NCI-H345 treated with DMSO at 0.1 percent for 48 hours (cell line): ENCODE results near the gene AVPR1B.
"Not testable (repeated sequence)": the region's sequence is repeated elsewhere in the genome, so short reads cannot be mapped to it uniquely, and the experiment has no call there.

Source experiments
- DNase-seq: peaks from one replicate; lab custom pipeline; 2025; ENCODE audit not compliant: unreplicated experiment; lab: John Stamatoyannopoulos, UW

AVPR1B gene

DNA sequence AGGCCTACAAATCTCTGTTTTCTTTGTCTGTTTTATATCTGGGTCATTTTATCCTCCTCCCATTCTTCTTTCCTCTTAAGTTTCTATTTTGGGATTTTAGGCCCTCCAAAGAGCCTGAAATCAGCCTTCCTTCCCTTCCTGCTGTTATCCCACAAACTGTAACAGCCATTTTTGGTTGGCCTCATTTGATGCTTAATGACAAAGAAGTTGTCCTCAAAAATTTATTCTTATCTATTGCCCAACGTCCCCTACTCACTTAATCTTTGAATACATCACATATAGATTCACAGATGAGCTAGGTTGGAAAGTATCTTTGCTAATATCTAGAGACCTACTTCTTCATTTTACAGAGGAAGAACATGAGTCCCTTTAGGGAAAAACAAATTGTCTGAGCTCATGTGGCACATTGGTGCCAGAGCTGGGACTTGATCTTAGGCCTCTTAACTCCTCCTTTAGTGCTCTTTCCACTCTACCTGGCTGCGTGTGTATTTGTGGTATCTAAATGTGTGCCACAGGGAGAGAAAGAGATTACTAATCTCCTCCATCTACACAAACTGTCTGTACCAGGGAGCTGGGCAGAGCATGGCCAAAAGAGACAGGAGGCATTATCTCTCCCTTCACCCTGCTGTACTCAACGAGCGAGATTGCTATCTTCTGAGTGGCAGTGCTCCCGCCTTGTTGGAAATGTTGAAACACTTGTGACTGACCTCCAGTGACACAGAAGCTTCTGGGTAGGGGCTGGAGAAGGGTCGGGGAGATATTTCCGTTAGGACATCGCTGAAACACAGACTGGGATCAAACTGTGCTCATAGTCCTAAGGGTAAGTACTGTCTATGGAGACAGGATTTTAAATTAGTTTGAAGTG, 34.1 kb downstream of the AVPR1B start:
- DNase-seq: no peak

DNA sequence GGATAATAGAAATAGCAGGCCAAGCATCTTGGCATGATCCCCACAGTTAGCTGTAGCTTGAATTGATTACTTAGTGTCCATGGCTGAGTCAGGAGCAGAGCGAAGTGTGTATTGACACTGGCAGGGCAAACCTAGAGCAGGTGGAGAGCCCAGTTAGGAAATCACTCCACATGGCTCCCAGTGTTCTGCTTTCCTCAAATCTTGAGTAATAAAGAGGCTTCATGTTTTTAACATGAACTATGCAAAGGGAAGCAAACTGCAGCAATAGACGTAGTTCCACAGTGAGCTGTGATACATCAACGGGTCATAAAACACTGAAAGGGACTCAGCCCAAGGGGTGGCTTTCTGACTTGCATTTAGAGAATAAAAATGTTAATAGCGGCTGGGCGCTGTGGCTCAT, 35.3 kb downstream of the AVPR1B start:
- no peak for DNase-seq

DNA sequence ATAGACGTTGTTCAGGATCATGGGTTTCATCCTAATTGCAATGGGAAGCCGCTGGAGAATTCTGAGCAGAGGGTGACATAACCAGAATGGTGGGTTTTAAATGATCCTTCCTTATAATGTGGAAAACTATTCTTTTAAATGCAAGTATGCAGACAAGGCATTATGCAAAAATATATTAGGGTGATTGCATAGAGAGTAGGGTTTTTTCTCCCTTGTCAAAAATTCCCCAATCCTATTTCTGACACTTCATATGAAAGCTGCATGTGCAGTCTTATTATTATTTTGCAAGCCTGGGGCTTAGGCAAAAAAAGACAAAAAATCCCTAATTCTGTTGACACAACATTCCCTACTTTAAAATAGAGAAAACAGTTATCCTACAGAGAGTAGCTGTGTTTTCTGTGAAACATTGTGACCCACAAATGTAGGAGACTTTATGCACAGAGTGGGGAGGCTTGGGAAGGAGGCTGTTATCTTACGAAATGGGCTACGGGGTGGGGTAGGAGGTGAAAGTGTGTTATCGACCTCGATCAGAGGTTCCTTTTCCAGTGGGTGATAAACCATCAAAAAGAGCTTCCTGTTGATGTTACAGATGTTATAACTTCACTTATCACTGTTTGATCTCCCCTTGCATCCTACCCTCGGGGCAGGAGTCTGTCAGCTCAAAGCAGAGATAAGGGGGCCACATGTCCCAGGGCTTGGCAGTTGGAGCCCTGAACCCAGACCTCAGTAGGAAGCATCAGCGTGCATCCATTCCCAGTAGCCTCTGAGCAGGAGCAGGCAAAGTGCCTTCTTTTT, 37.0 kb downstream of the AVPR1B start:
- DNase-seq: no peak

DNA sequence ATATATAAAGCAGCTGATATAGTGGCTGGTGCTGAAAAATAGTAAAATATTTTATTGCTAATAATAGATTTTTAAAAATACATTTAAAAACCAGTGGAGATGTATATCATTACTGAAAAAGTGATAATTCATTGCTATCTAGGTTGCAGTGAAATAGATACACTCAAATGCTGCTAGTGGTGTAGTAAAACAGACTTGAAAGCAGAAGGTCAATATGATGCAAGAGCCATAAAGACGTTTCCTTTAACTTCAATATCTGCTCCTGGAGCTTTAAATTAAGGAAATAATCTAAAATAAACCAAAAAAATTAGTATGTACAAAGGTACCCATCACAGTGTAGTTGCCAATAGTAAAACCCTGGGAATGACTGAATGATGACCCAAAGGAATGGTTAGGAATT, 38.1 kb downstream of the AVPR1B start:
- no peak for DNase-seq

DNA sequence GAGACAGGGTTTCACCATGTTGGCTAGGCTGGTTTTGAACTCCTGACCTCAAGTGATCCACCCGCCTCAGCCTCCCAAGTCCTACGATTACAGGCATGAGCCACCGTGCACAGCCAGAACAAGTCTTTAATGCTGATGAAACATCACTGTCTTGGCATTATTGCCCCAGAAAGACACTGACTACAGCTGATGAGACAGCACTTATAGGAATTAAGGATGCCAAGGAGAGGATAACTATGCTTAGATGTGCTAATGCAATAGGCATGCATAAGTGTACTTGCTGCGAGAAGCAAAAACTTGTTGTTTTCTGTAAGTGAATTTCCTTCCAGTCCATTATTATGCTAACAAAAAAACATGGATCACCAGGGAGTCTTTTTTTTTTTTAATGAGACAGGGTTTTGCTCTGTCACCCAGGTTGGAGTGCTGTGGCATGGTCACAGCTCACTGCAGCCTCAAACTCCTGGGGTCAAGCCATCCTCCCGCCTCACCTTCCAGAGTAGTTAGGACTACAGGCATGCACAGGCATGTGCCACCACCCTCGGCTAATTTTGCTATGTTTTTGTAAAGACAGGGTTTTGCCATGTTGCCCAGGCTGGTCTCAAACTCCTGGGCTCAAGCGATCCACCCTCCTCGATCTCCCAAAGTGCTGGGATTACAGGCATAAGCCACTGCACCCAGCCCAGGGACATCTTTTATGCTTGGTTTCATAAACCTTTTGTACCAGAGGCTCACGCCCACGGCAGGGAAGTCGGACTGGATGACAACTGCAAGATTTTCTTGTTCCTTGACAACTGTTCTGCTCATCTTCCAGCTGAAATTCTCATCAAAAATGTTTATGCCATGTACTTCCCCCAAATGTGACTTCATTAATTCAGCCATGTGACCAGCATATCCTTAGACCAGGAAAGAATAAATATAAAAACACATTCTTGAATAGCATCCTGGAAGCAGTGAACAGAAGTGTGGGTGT, 41.1 kb downstream of the AVPR1B start:
- no peak for DNase-seq

DNA sequence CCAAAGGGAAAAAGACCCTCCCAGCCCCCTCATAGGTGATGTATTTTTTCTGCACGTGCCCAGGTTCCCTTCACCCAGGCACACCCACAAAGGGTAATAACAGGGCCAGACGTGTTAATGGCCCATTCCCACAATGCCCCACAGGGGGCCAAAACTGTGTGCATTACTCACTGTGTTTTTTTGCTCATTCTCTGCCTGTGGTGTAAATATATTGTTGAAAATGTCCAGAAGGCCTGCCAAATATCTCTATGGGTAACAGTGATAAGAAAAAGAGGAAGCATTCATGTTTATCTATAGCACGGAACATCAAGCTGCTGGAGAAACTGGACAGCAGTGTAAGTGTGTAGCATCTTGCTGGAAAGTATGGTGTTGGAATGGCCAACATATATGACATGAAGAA, 42.3 kb downstream of the AVPR1B start:
- DNase-seq: no peak

DNA sequence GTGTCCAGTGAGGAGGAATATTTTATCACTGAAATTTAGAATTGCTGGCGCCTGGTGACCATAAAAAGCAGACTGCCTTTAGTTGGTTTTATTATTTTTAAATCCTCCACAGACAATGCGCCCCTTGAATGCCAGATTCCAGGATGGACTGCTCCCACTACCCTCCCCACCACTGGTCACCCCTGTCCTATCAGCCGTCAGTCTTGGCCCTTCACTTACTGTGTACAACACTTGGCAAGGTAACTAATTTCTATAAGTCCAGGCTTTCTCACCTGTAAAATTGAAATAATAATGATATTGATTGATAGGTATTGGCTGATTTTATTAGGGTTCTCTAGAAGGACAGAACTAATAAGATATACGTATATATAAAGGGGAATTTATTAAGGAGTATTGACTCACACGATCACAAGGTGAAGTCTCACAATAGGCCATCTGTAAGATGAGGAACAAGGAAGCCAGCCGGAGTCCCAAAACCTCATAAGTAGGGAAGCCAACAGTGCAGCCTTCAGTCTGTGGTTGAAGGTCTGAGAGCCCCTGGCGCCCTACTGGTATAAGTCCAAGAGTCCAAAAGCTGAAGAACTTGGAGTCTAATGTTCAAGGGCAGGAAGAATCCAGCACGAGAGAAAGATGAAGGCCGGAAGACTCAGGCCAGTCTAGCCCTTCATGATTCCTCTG, 46.4 kb downstream of the AVPR1B start:
- no peak for DNase-seq

DNA sequence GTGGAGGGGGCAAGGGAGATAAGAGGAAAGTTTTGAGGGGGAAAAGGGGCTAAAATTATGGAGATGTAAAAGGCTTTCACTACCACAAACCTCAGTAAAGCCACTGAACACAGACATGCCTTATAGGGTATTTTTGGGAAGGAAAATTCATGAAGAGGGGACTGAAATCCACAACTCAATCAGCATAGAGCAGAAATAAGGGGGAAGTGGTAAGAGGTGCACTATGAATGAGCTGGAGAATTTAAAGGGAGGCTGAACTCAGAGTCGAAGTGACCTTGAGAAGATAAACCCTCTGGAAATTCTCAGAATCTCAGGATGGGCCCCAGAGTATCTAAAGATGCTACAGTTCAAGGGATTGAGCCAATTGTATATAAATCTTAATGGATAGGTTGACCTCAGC, 48.9 kb downstream of the AVPR1B start:
- no peak for DNase-seq

DNA sequence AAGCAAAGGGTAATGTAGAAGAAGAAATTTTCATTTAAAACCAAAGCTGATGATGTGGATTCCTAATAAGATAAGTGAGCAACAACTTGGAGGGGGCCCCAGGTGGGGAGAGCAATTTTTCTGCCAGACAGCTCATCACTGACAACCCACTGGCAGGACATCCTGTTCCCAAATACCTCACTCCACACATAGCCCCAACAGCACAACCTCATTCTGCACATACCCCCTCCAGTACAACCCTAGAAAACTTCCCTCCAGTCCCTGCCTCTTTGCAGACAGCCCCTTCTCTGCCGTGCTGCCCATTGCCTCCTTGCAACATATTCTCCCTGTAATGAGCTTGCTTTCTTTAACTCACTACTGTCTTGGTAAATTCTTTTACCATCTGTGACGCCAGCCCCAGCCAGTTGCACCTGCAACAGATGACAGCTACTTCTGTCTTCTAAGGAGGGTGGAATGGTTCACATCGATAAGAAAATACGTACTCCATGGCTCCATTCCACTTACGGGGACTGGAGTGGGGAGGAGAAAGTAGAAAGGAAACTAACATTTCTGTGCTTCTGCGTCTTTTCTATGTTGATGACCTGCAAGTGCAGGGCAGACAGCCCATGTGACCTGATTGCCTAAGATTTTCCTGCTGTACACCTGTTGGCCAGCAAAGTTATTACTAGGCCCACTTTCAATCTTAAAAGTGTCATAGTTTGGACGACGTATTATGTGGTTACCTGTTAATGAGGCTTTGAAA, 49.5 kb downstream of the AVPR1B start:
- no peak for DNase-seq

DNA sequence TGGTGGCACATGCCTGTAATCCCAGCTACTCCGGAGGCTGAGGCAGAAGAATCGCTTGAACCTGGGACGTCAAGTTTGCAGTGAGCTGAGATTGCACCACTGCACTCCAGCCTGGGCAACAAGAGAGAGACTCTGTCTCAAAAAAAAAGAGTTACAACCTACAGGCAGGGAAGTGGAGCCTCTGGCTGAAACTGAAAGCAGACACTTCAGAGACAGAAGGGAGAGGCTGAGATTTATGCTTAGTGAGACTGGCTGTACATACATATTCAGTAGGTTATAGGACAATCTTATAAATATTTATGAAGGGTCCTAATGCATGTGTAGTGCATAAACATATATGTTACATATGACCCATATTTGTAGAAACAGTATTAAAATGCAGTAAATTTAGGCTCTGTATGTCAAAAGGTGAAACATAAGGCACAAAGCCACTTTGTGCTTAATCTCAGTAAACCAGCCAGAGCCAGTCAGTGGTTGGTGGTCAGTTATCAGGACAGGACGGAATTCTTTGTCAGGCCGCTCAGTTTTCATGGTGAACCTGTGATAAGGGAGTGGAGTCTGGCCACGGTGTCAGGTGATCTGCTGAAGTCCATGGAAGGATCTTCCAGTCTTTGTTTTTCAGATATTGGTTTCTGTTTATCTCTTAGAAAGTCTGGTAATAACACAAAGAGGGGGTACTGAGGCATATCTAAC, 50.6 kb downstream of the AVPR1B start:
- DNase-seq: no peak

DNA sequence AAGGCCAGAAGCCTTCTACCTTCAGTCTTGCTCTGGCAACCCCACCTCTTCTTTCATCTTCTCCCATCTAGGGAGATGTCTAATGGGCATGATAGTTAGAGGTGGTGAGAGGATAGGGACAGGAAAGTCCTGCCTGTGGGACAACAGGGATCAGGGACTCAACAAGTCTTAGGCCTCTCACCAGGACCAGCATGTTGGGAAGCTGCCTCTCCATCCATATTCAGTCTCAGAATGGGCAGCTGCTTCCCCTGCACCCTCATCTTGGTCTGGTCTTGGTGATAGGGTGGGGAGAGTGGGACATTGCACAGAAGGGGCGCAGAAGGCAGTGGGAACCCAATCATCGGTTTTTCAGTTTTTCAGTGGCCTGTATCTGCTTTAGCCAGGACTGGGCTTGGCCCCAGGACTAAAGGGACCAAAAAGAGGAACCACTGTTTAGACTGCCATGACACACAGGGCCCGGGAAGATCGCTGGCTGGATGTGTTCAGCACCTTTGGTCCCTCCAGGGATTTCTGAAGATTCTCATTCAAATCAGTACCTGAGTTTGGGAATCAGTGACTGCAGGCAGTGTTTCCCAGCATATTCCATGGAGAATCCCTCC, 51.5 kb downstream of the AVPR1B start:
- no peak for DNase-seq

DNA sequence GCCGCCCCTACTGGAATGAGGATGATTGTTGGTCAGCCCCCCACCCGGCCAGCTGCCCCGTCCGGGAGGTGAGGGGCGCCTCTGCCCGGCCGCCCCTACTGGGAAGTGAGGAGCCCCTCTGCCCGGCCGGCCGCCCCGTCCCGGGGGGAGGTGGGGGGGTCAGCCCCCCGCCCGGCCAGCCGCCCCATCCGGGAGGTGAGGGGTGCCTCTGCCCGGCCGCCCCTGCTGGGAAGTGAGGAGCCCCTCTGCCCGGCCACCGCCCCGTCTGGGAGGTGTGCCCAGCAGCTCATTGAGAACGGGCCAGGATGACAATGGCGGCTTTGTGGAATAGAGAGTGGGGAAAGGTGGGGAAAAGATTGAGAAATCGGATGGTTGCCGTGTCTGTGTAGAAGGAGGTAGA, 52.7 kb downstream of the AVPR1B start:
- DNase-seq: not testable (repeated sequence)

DNA sequence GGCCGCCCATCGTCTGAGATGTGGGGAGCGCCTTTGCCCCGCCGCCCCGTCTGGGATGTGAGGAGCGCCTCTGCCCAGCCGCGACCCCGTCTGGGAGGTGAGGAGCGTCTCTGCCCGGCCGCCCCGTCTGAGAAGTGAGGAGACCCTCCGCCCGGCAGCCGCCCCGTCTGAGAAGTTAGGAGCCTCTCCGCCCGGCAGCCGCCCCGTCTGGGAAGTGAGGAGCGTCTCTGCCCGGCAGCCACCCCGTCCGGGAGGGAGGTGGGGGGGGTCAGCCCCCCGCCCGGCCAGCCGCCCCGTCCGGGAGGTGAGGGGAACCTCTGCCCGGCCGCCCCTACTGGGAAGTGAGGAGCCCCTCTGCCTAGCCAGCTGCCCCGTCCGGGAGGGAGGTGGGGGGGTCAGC, 53.2 kb downstream of the AVPR1B start:
- DNase-seq: not testable (repeated sequence)

DNA sequence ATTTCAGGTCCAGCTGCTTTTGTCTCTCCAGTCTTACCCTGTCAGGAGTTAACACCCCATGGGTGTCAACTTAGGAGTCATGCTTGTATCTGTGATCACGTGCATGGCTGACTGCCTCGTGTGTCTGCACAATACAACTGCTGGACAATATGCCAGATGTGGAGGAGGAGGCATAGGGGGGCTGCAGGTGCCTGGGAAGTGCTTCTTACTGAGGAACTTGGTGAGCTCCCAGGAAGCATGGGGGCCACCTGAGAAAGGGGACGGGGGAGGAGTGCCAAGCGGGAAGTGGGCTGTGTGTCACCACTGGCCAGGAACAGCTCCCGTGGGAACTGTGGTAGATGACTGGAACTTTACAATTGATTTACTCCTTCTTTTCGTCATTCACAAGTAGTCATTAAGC, 54.7 kb downstream of the AVPR1B start:
- DNase-seq: no peak

DNA sequence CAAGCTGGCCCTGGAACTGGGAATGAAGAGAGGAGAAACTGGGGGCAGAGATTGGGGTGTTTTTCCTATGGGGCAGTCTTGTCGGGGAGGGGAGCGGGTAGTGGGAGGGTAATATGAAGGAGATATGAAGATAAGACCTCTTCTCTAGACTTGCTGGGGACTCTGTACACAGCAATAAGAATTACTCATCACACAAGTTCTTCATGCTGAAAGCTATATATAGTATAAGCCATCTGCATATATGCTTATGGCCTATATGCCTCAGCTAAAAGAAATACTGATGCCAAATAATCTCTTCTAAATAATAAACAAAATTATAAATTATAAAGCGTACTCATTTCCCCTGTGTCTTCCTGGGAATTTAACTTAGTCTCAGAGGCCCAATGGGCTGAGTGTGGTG, 56.3 kb downstream of the AVPR1B start:
- no peak for DNase-seq
